HCT116 (cell line): Measurements from ENCODE around the gene ANXA3. TPM values are rescaled to one million over a fixed set of nuclear protein-coding genes. Genes with fewer than 3 reads are reported as not detected.

Experiments used
- ATAC-seq: fragments of 200-7000 bp; cut with Tn5 transposase; 2 replicates; pipeline ENCODE4 v1.9.1; 2020; ENCODE audit warnings: mild to moderate bottlenecking, moderate library complexity
- Bru-seq: library from RNA; stranded (reverse); fragments of 400-500 nt; gene quantifications from one replicate; lab custom pipeline; 2021; lab: Mats Ljungman, UMichigan
- BruChase-seq, 2 experiments: library from RNA; stranded (reverse); fragments of 400-500 nt; gene quantifications; one replicate each; lab custom pipeline; 2021; lab: Mats Ljungman, UMichigan
- BruUV-seq: library from RNA; stranded (reverse); fragments of 400-500 nt; replicated peaks from 2 replicates; lab custom pipeline; 2021; lab: Mats Ljungman, UMichigan
- CTCF ChIA-PET: fragments of 300-600 bp; sonication (Branson Sonifier 250); formaldehyde crosslinking; loops from one replicate; lab custom pipeline; 2021; ENCODE audit warnings: antibody characterized with exemption; lab: Charles Lee
- POLR2A ChIA-PET: fragments of 300-600, 350-600 bp; sonication (Branson Sonifier 250); formaldehyde crosslinking; loops from one replicate; lab custom pipeline; 2021; ENCODE audit warnings: antibody characterized with exemption; lab: Charles Lee
- RAD21 ChIA-PET, 2 experiments: fragments of 300-600 bp; sonication (Branson Sonifier 250); formaldehyde crosslinking; loops; one replicate each; lab custom pipeline; 2023; ENCODE audit warnings: low total read pairs in 2 of 2; ENCODE audit not compliant: uncharacterized antibody in 2 of 2, unreplicated experiment in 2 of 2, low non-redundant PET in 1 of 2; lab: Charles Lee
- DNase-seq: peaks from one replicate; pipeline ENCODE4 v3.0.0-alpha.2; 2010; ENCODE audit warnings: low read depth, low spot score
- H2AFZ ChIP-seq: fragments of 200-600 bp; shearing (Covaris generic), sonication (generic); 2 replicates; pipeline ENCODE4 v1.6.1; 2017; ENCODE audit warnings: low read depth, mixed run types, mixed read lengths, antibody characterized with exemption, low read length; ENCODE audit not compliant: poor library complexity, severe bottlenecking
- H3K27ac ChIP-seq: 2 replicates; pipeline ENCODE4 v1.5.1; 2012; ENCODE audit warnings: low read depth, low read length
- H3K27me3 ChIP-seq: fragments of 200-600 bp; sonication (generic); 2 replicates; pipeline ENCODE4 v1.6.1; 2016; ENCODE audit warnings: mixed run types, low read length, mixed read lengths; ENCODE audit not compliant: insufficient read depth
- H3K36me3 ChIP-seq, 2 experiments: fragments of 200-500 bp in 1 of 2; fragments of 200-600 bp in 1 of 2; sonication (Bioruptor generic) in 1 of 2; sonication (generic) in 1 of 2; 2 replicates each; pipeline versions ENCODE4 v1.5.1 to v1.6.1; 2014 to 2016; ENCODE audit warnings: low read length in 2 of 2, inconsistent platforms in 1 of 2, mixed read lengths in 1 of 2, mixed run types in 1 of 2; ENCODE audit not compliant: insufficient read depth in 2 of 2, control insufficient read depth in 1 of 2
- H3K4me1 ChIP-seq, 2 experiments: fragments of 200-600 bp in 1 of 2; sonication (generic) in 1 of 2; 2 replicates each; pipeline versions ENCODE4 v1.5.1 to v1.6.1; 2012 to 2017; ENCODE audit warnings: low read length in 2 of 2, inconsistent platforms in 1 of 2, mild to moderate bottlenecking in 1 of 2, mixed read lengths in 1 of 2, mixed run types in 1 of 2, moderate library complexity in 1 of 2; ENCODE audit not compliant: insufficient read depth in 2 of 2, control insufficient read depth in 1 of 2
- H3K4me2 ChIP-seq: fragments of 200-600 bp; sonication (generic); 2 replicates; pipeline ENCODE4 v1.6.1; 2017; ENCODE audit warnings: mixed run types, low read length, mixed read lengths
- H3K4me3 ChIP-seq, 2 experiments: fragments of 200-600 bp in 1 of 2; sonication (generic) in 1 of 2; replicated peaks in 1 of 2; 2 replicates each; pipeline ENCODE4 v1.5.1; 2011 to 2016; ENCODE audit warnings: low read length in 2 of 2, control low read depth in 1 of 2, low read depth in 1 of 2, mild to moderate bottlenecking in 1 of 2, mixed read lengths in 1 of 2, mixed run types in 1 of 2
- H3K79me2 ChIP-seq: fragments of 200-600 bp; sonication (generic); 2 replicates; pipeline ENCODE4 v1.6.1; 2017; ENCODE audit warnings: mild to moderate bottlenecking, mixed run types, low read length, moderate library complexity, mixed read lengths; ENCODE audit not compliant: insufficient read depth
- H3K9ac ChIP-seq: fragments of 200-600 bp; sonication (generic); 2 replicates; pipeline ENCODE4 v1.6.1; 2016; ENCODE audit warnings: low read length, mixed read lengths
- H3K9me2 ChIP-seq: fragments of 200-600 bp; sonication (generic), shearing (Covaris generic); 2 replicates; pipeline ENCODE4 v1.6.1; 2017; ENCODE audit warnings: mixed run types, mild to moderate bottlenecking, moderate library complexity; ENCODE audit not compliant: insufficient read depth
- H3K9me3 ChIP-seq, 2 experiments: fragments of 200-500 bp in 1 of 2; fragments of 200-600 bp in 1 of 2; sonication (Bioruptor generic) in 1 of 2; sonication (generic) in 1 of 2; 2 replicates each; pipeline ENCODE4 v1.6.1; 2014 to 2017; ENCODE audit warnings: low read length in 2 of 2, mixed read lengths in 2 of 2, inconsistent platforms in 1 of 2, low read depth in 1 of 2, mild to moderate bottlenecking in 1 of 2, mixed run types in 1 of 2, moderate library complexity in 1 of 2; ENCODE audit not compliant: control insufficient read depth in 1 of 2, insufficient read depth in 1 of 2
- H4K20me1 ChIP-seq: fragments of 200-600 bp; sonication (generic), shearing (Covaris generic); 2 replicates; pipeline ENCODE4 v1.6.1; 2017; ENCODE audit warnings: mixed run types, mild to moderate bottlenecking, moderate library complexity; ENCODE audit not compliant: insufficient read depth
- CBX3 ChIP-seq: IDR thresholded peaks from 2 replicates; pipeline ENCODE4 v1.6.1; 2012; ENCODE audit warnings: low read depth
- EGR1 ChIP-seq: IDR thresholded peaks from 2 replicates; pipeline ENCODE4 v1.6.1; 2012; ENCODE audit warnings: low read depth
- EZH2phosphoT487 ChIP-seq: fragments of 200-600 bp; IDR thresholded peaks from 2 replicates; pipeline ENCODE4 v1.6.1; 2018; ENCODE audit warnings: antibody characterized with exemption, borderline replicate concordance
- FOSL1 ChIP-seq: IDR thresholded peaks from 2 replicates; pipeline ENCODE4 v1.6.1; 2012; ENCODE audit warnings: low read depth
- JUND ChIP-seq: IDR thresholded peaks from 2 replicates; pipeline ENCODE4 v1.6.1; 2012
- POLR2A ChIP-seq: IDR thresholded peaks from 2 replicates; pipeline ENCODE4 v1.7.0; 2011; ENCODE audit warnings: borderline replicate concordance; ENCODE audit not compliant: insufficient read depth, insufficient read length; ENCODE audit errors: extremely low read depth
- SIN3A ChIP-seq: IDR thresholded peaks from 2 replicates; pipeline ENCODE4 v1.6.1; 2012; ENCODE audit warnings: low read depth
- SP1 ChIP-seq: IDR thresholded peaks from 2 replicates; pipeline ENCODE4 v1.6.1; 2012; ENCODE audit warnings: low read depth
- YY1 ChIP-seq: IDR thresholded peaks from 2 replicates; pipeline ENCODE4 v1.6.1; 2011; ENCODE audit warnings: low read length, low read depth, moderate library complexity, mild to moderate bottlenecking; ENCODE audit not compliant: insufficient replicate concordance; ENCODE audit errors: extremely low read depth
- ZFX ChIP-seq: fragments of 450-650 bp; IDR thresholded peaks from 2 replicates; pipeline ENCODE4 v1.6.1; 2017
- intact Hi-C: fragments of 100-400 bp; cut with micrococcal nuclease; formaldehyde crosslinking; loops from 2 replicates; pipeline ENCODE4 v1.10.0; 2022
- long read RNA-seq: library from polyadenylated mRNA; unstranded; transcript quantifications from one replicate; pipeline ENCODE4 v2.0.0, GENCODE V29; 2021; ENCODE audit not compliant: unreplicated experiment
- polyA plus RNA-seq: library from polyadenylated mRNA; unstranded; fragments of >200 nt; gene quantifications from 2 replicates; pipeline ENCODE4 v1.2.1, GENCODE V29; 2012; ENCODE audit warnings: missing spikeins
- total RNA-seq: library from RNA; stranded (reverse); gene quantifications from one replicate; pipeline ENCODE4 v1.2.1, GENCODE V29; 2021; ENCODE audit not compliant: unreplicated experiment
- TF ChIP-seq, protein P1 (sequence below): IDR thresholded peaks from 2 replicates; pipeline ENCODE4 v1.6.1; 2011; ENCODE audit warnings: mild to moderate bottlenecking, low read length, moderate library complexity; ENCODE audit not compliant: insufficient replicate concordance; ENCODE audit errors: extremely low read depth
- TF ChIP-seq, protein P2 (sequence below): IDR thresholded peaks from 2 replicates; pipeline ENCODE4 v1.6.1; 2012
- TF ChIP-seq, protein P3 (sequence below): IDR thresholded peaks from 2 replicates; pipeline ENCODE4 v1.6.1; 2012; ENCODE audit warnings: low read depth
- TF ChIP-seq, protein P4 (sequence below): IDR thresholded peaks from 2 replicates; pipeline ENCODE4 v1.6.1; 2012

Gene ANXA3, protein sequence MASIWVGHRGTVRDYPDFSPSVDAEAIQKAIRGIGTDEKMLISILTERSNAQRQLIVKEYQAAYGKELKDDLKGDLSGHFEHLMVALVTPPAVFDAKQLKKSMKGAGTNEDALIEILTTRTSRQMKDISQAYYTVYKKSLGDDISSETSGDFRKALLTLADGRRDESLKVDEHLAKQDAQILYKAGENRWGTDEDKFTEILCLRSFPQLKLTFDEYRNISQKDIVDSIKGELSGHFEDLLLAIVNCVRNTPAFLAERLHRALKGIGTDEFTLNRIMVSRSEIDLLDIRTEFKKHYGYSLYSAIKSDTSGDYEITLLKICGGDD
- total RNA-seq, result 158 TPM
- 112 and 134 TPM in 2 replicates for polyA plus RNA-seq
- percentile 98 among the genes with signal in this experiment for Bru-seq, nascent RNA
- percentile 92 among the genes with signal in this experiment for BruChase-seq, experiment 1, labeled RNA remaining after a 6-hour chase
- percentile 89 among the genes with signal in this experiment for BruChase-seq, experiment 2, labeled RNA remaining after a 2-hour chase
- long read RNA-seq, transcript ANXA3-201 (13 exons, 1,657 nt), result major isoform, 236 of 315 reads
- long read RNA-seq, partial matches to known transcripts, result 7 of 315 reads
- long read RNA-seq, other reads (novel, unspliced or antisense), result 68 of 315 reads

DNA sequence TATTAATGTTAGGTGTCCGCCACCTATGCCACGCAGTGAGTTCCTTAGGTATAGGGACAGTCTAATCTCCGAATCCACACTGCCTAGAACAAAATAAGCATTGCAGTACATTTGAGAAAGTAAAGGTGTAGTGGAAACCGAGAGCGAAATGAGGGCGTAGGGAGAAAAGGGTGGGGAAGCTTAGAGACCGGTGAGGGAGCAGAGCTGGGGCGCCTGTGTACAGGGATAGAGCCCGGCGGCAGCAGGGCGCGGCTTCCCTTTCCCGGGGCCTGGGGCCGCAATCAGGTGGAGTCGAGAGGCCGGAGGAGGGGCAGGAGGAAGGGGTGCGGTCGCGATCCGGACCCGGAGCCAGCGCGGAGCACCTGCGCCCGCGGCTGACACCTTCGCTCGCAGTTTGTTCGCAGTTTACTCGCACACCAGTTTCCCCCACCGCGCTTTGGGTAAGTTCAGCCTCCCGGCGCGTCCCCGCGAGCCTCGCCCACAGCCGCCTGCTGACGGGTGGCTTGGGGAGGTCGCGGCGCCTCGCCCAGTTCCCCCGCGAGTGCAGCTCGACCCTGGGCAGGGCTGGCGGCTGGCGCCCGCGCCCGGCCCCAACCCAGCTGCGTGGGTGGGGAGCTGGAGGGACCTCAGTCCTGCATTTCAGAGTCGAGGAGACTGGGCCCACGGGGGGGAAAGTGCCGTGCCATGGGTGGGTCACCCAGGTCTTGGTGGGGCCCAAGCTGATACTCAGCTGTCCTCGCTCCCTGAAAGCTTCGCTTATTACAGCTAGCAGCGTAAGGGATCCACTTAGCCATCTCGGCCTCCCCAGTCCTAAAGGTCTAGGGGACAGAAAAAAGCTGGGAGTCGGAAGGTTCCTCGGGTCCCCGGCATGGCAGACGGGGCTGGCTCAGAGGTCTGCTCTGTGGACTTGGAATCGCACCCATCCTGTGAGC lies at the start of gene ANXA3:
Gene ANXA3 (plus strand): TSS at position 351 of the 932 bp plus-strand sequence. CDS start 2,704 bp downstream, outside the sequence.
- Histone ChIP-seq H3K27me3 (no peaks in the 10 kb centered on the region), H4K20me1 (no peaks in the 10 kb centered on the region), H3K9me2 (no peaks in the 10 kb centered on the region), H3K4me2 (peak within 1 kb of the TSS; percentile 87), H2AFZ (no peak within 1 kb of the TSS), H3K9ac (peak within 1 kb of the TSS; percentile 90), H3K4me3 (peak within 1 kb of the TSS; percentile 61 to 71), H3K79me2 (peaks cover 28% of the 10 kb centered on the region), H3K9me3 (no peaks in the 10 kb centered on the region), H3K27ac (peak within 1 kb of the TSS; percentile 100), H3K4me1 (peaks cover 50 to 63% of the 10 kb centered on the region in 2 experiments), H3K36me3 (no peaks in the 10 kb centered on the region; a peak in 1 of 4 replicates)
- BruUV-seq, result no TSS peak
- ATAC-seq (peak; percentile 68), DNase-seq (no peak)
- ChIA-PET RAD21 (no interaction called here), CTCF (interaction anchor here (0.7 to 1.0 kb wide), 2 partner anchors 8 to 96 kb away, joined by 3 read pairs; no protein-coding TSS in a partner anchor), POLR2A (interaction anchor here (0.7 to 2.5 kb wide), 4 partner anchors 9 to 17 kb away, joined by 3 to 17 read pairs (median 6); no protein-coding TSS in a partner anchor)
- intact Hi-C loops, result loop anchor here (2.0 to 5.0 kb wide), 2 partner anchors 689 to 1474 kb away; partner anchors contain the start of genes CCNI and MRPL1
- TF ChIP-seq POLR2A (no peak), EZH2phosphoT487 (no peak), EGR1 (peak; percentile 87), JUND (peak; percentile 26; the same call in 1 of the 2 replicates), FOSL1 (peak; percentile 2; the same call in 1 of the 2 replicates), ZFX (peak; percentile 70), YY1 (no peak), CBX3 (peak; percentile 15; the same call in 1 of the 2 replicates), SIN3A (peak; percentile 58; the same call in 1 of the 2 replicates), SP1 (no peak; the same call in 1 of the 2 replicates)
- TF ChIP-seq, protein P1, sequence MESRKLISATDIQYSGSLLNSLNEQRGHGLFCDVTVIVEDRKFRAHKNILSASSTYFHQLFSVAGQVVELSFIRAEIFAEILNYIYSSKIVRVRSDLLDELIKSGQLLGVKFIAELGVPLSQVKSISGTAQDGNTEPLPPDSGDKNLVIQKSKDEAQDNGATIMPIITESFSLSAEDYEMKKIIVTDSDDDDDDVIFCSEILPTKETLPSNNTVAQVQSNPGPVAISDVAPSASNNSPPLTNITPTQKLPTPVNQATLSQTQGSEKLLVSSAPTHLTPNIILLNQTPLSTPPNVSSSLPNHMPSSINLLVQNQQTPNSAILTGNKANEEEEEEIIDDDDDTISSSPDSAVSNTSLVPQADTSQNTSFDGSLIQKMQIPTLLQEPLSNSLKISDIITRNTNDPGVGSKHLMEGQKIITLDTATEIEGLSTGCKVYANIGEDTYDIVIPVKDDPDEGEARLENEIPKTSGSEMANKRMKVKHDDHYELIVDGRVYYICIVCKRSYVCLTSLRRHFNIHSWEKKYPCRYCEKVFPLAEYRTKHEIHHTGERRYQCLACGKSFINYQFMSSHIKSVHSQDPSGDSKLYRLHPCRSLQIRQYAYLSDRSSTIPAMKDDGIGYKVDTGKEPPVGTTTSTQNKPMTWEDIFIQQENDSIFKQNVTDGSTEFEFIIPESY, result no peak
- TF ChIP-seq, protein P2, sequence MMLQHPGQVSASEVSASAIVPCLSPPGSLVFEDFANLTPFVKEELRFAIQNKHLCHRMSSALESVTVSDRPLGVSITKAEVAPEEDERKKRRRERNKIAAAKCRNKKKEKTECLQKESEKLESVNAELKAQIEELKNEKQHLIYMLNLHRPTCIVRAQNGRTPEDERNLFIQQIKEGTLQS, result no peak
- TF ChIP-seq, protein P3, sequence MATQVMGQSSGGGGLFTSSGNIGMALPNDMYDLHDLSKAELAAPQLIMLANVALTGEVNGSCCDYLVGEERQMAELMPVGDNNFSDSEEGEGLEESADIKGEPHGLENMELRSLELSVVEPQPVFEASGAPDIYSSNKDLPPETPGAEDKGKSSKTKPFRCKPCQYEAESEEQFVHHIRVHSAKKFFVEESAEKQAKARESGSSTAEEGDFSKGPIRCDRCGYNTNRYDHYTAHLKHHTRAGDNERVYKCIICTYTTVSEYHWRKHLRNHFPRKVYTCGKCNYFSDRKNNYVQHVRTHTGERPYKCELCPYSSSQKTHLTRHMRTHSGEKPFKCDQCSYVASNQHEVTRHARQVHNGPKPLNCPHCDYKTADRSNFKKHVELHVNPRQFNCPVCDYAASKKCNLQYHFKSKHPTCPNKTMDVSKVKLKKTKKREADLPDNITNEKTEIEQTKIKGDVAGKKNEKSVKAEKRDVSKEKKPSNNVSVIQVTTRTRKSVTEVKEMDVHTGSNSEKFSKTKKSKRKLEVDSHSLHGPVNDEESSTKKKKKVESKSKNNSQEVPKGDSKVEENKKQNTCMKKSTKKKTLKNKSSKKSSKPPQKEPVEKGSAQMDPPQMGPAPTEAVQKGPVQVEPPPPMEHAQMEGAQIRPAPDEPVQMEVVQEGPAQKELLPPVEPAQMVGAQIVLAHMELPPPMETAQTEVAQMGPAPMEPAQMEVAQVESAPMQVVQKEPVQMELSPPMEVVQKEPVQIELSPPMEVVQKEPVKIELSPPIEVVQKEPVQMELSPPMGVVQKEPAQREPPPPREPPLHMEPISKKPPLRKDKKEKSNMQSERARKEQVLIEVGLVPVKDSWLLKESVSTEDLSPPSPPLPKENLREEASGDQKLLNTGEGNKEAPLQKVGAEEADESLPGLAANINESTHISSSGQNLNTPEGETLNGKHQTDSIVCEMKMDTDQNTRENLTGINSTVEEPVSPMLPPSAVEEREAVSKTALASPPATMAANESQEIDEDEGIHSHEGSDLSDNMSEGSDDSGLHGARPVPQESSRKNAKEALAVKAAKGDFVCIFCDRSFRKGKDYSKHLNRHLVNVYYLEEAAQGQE, result no peak
- TF ChIP-seq, protein P4, sequence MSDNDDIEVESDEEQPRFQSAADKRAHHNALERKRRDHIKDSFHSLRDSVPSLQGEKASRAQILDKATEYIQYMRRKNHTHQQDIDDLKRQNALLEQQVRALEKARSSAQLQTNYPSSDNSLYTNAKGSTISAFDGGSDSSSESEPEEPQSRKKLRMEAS, result peak; percentile 58
